ENCODE data around the gene HOXA10.

Gene HOXA10

GRCh38 chr7:27203365-27203953 lies 29.3 kb upstream of the HOXA10 start:
- no peak for DNase-seq

- DNase-seq: no peak
These were observed 28.7 kb upstream of the HOXA10 start for GRCh38 chr7:27202862-27203134.

GRCh38 chr7:27202018-27202861 lies 28.1 kb upstream of the HOXA10 start:
- no peak for DNase-seq

- DNase-seq: no peak
These were observed 27.5 kb upstream of the HOXA10 start for GRCh38 chr7:27201580-27202017.

- peak; percentile 28 for DNase-seq
These were observed 26.9 kb upstream of the HOXA10 start for GRCh38 chr7:27200761-27201579.

- DNase-seq: peak; percentile 90
These were observed 26.0 kb upstream of the HOXA10 start, which contains the start of gene HOXA13 for GRCh38 chr7:27199849-27200760. Gene HOXA13 (minus strand): TSS chr7:27200091. CDS start chr7:27200077, 14 bp downstream.

GRCh38 chr7:27198871-27199801 lies 25.0 kb upstream of the HOXA10 start:
- DNase-seq: peak; percentile 52

- DNase-seq: peak; percentile 45
These were observed 24.2 kb upstream of the HOXA10 start for GRCh38 chr7:27198138-27198841.

GRCh38 chr7:27197137-27198042 lies 23.3 kb upstream of the HOXA10 start:
- DNase-seq: peak; percentile 33

- peak; percentile 86 for DNase-seq
These were observed 22.2 kb upstream of the HOXA10 start for GRCh38 chr7:27196287-27196767.

- DNase-seq: peak; percentile 65
These were observed 20.7 kb upstream of the HOXA10 start for GRCh38 chr7:27194686-27195379.

GRCh38 chr7:27194002-27194352 lies 19.9 kb upstream of the HOXA10 start:
- DNase-seq: no peak

GRCh38 chr7:27193335-27194001 lies 19.3 kb upstream of the HOXA10 start:
- peak; percentile 68 for DNase-seq

GRCh38 chr7:27192546-27193334 lies 18.6 kb upstream of the HOXA10 start:
- peak; percentile 73 for DNase-seq

- DNase-seq: peak; percentile 81
These were observed 17.9 kb upstream of the HOXA10 start for GRCh38 chr7:27191833-27192545.

- DNase-seq: peak; percentile 53
These were observed 17.1 kb upstream of the HOXA10 start for GRCh38 chr7:27191161-27191731.

All from EL (cell line).